ENCODE data around the gene ACAT2. TPM values are rescaled to one million over a fixed set of nuclear protein-coding genes. Genes with fewer than 3 reads are reported as not detected.
"Not testable (repeated sequence)": the region's sequence is repeated elsewhere in the genome, so short reads cannot be mapped to it uniquely, and the experiment has no call there.

ACAT2 gene
- total and polyA plus RNA-seq, 7 donors, result 1.8 to 3.0 (median 2.3) TPM

GRCh38 chr6:159808647-159809046 is 46.8 kb downstream of the ACAT2 start:
- intact Hi-C loops (cut with DNase I), result no loop called here
- no peaks in the 10 kb centered on the region for H3K27me3 ChIP-seq (ENCODE audit: insufficient read depth in 3 of 3, low read length in 2 of 3)

GRCh38 chr6:159809149-159809548 is 47.3 kb downstream of the ACAT2 start:
- Histone ChIP-seq H3K4me1 (no peaks in the 10 kb centered on the region), H3K27ac (no peak overlapping the region), H3K27me3 (ENCODE audit: insufficient read depth in 3 of 3, low read length in 2 of 3) (no peaks in the 10 kb centered on the region), H3K4me3 (no peak overlapping the region), H3K9me3 (no peaks in the 10 kb centered on the region), H3K36me3 (ENCODE audit: insufficient read depth in 1 of 2, low read depth in 1 of 2) (peaks cover 0 to 29% of the 10 kb centered on the region in 2 donors)
- no peak for TF ChIP-seq CTCF (IDR thresholded peaks at IDR 0.05)
- no peak for DNase-seq
- intact Hi-C loops (cut with DNase I), result no loop called here
- ATAC-seq, result no peak
- 90 to 93% (median 91%) methylated on average over 4 of the region's 4 CpGs for WGBS, 3 donors

More at GRCh38 chr6:159808647-159809046, 46.8 kb downstream of the ACAT2 start:
- DNase-seq (no peak), ATAC-seq (no peak)
- no peak for TF ChIP-seq CTCF (IDR thresholded peaks at IDR 0.05)
- Histone ChIP-seq H3K9me3 (no peaks in the 10 kb centered on the region), H3K4me3 (no peak overlapping the region), H3K27ac (no peak overlapping the region), H3K36me3 (ENCODE audit: insufficient read depth in 1 of 2, low read depth in 1 of 2) (peaks cover 0 to 29% of the 10 kb centered on the region in 2 donors), H3K4me1 (no peaks in the 10 kb centered on the region)
- 73 to 79% (median 76%) methylated on average over 6 of the region's 6 CpGs for WGBS, 3 donors

- intact Hi-C loops (cut with DNase I), result no loop called here
Measured at GRCh38 chr6:159813781-159814180, 51.9 kb downstream of the ACAT2 start.

GRCh38 chr6:159815410-159815809 is 53.6 kb downstream of the ACAT2 start:
- Histone ChIP-seq H3K27me3 (ENCODE audit: insufficient read depth in 3 of 3, low read length in 2 of 3) (no peaks in the 10 kb centered on the region), H3K4me1 (no peaks in the 10 kb centered on the region), H3K36me3 (ENCODE audit: insufficient read depth in 1 of 2, low read depth in 1 of 2) (peaks cover 0 to 15% of the 10 kb centered on the region in 2 donors), H3K9me3 (no peaks in the 10 kb centered on the region), H3K27ac (no peak overlapping the region), H3K4me3 (no peak overlapping the region)
- intact Hi-C loops (cut with DNase I), result no loop called here
- ATAC-seq (no peak), DNase-seq (no peak)
- TF ChIP-seq CTCF (IDR thresholded peaks at IDR 0.05), result no peak
- WGBS, 3 donors, result 76 to 82% (median 78%) methylated on average over 6 of the region's 6 CpGs

More at GRCh38 chr6:159813781-159814180, 51.9 kb downstream of the ACAT2 start:
- Histone ChIP-seq H3K27me3 (ENCODE audit: insufficient read depth in 3 of 3, low read length in 2 of 3) (no peaks in the 10 kb centered on the region), H3K36me3 (ENCODE audit: insufficient read depth in 1 of 2, low read depth in 1 of 2) (peaks cover 0 to 23% of the 10 kb centered on the region in 2 donors), H3K4me1 (no peaks in the 10 kb centered on the region), H3K27ac (no peak overlapping the region), H3K9me3 (no peaks in the 10 kb centered on the region), H3K4me3 (no peak overlapping the region)
- ATAC-seq (no peak), DNase-seq (no peak)
- TF ChIP-seq CTCF (IDR thresholded peaks at IDR 0.05), result no peak
- WGBS, 3 donors, result 83 to 85% (median 84%) methylated on average over 9 of the region's 9 CpGs

GRCh38 chr6:159816775-159817174 is 54.9 kb downstream of the ACAT2 start:
- H3K4me3 ChIP-seq; H3K9me3 ChIP-seq; H3K27me3 ChIP-seq (ENCODE audit: insufficient read depth in 3 of 3, low read length in 2 of 3); H3K4me1 ChIP-seq; DNase-seq; ATAC-seq; H3K27ac ChIP-seq; intact Hi-C loops (cut with DNase I): not testable (repeated sequence)
- peaks cover 0 to 22% of the 10 kb centered on the region in 2 donors for H3K36me3 ChIP-seq (ENCODE audit: insufficient read depth in 1 of 2, low read depth in 1 of 2)
- WGBS, 3 donors, result 75 to 83% (median 78%) methylated on average over 3 of the region's 3 CpGs

Measured in psoas muscle (tissue), 8 donors.